NCI-H2107 treated with DMSO at 0.1 percent for 48 hours (cell line): ENCODE results near the gene CLTCL1.
"Not testable (repeated sequence)": the region's sequence is repeated elsewhere in the genome, so short reads cannot be mapped to it uniquely, and the experiment has no call there.

Source experiments
- DNase-seq: peaks from one replicate; lab custom pipeline; 2025; ENCODE audit not compliant: unreplicated experiment; lab: John Stamatoyannopoulos, UW

CLTCL1 gene

DNA sequence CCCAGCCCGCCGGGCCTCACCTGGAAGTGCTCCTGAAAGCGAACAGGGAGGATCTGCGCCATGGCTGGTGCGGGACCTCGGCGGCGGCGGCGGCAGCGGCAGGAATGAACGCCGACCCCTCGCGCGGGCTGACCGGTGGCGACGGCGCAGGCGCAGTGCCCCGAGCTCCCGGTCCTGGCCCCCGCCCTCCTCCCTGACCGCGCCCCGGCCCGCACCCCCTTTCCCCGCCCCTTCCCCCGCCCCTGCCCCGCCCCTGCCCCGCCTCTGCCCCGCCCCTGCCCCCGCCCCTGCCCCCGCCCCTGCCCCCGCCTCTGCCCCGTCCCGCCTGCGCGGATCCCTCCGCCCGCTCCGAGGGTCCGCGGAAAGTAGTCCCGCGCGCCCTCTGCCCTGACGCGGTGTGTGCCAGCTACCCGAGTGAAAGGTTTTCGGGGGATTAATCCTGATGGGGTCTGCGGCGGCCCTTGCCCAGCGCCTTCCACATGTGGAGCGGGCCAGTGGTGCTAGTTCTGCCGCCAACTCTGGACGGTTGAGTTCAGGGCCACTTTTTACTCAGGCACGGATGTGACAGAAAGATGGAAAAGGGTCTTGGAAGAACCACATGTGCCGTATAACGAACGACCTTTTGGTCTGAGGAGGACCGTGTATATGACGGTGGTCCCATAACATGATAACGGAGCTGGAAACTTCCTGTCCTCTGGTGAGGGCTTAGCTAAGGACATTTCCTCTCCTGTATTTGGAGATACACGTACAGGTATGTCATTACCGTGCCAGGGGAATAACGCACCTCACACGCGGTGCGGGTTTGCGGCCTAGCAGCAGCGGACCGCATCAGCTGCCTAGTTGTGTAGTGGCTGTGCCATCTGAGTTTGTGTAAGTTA, at the start of gene CLTCL1:
Gene CLTCL1 (minus strand): TSS at position 140 of the 878 bp plus-strand sequence. CDS start 78 bp downstream, at position 62.
- no peak for DNase-seq

DNA sequence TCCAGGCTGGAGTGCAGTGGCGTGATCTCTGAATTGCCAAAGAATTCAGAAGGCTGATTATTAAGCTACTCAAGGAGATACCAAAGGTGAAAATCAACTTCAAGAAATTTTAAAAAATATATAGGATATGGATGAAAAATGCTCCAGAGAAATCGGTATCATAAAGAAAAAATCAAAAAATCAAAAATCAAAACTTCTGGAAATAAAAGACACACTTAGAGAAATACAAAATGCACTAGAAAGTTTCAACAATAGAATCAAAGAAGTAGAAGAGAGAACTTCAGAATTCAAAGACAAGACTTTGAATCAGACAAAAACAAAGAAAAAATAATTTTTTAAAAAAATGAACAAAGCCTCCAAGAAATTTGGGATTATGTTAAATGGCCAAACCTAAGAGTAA, 45.6 kb upstream of the CLTCL1 start:
- DNase-seq = no peak

DNA sequence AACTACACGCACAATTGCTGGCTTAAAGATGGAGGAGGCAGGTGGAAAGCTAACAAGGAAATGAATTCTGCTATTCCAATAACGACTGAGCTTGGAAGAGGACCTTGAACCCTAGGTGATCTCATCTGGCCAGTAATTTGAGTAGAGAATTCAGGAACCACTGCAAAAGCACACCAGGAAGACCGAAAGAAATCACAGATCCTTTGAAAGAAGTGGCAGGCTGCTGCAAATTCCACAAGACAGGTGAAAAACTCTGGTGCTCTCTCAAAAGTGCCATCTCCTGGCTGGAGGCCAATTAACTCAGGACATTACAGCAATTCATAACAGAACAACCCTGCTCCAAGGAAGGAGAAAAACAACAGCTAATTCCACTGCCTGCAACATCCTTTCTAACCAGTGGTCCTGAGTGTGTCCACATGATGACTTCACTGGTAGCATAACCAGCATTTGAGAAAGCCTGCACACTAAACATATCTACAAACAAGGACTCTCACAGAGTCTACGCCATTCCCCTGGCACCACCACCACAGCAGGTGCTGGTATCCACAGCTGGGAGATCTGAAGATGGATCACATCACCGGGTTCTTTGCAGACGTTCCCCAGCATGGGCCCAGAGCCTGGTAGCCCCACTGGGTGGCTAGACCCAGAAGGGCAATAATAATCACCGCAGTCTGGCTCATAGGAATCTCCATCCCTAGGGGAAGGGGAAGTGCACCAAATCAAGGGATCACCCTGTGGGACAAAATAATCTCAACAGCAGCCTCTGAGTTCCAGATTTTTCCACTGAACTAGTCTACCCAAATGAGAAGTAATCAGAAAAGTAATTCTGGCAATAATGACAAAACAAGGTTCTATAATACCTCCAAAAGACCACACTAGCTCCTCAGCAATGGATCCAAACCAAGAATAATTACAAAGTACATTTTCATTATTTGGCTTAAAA, 44.9 kb upstream of the CLTCL1 start:
- no peak for DNase-seq

GRCh38 chr22:19331975-19332374, 40.5 kb upstream of the CLTCL1 start:
- no peak for DNase-seq

DNA sequence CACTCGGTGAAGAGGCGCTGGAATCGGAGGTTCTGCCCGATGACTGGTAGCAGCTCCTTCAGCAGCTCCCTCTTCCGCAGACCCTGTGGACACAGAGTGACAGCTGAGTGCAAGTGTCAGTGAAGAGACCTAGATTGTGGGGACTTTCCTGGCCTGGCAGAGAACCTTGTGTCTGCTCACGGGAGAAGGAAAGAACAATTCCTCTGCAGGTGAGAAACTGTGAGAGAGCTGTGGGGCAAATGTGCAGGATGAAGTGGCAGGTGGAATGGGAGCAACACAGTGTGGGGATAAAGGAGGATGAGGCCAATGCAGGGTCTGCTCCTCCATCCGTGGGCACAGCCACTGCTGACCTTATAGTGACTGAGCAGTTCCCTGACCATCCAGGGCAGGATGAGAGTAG, 40.0 kb upstream of the CLTCL1 start:
- no peak for DNase-seq

- DNase-seq = no peak
Observed at GRCh38 chr22:19330865-19331418, 39.4 kb upstream of the CLTCL1 start.

GRCh38 chr22:19330205-19330604, 38.7 kb upstream of the CLTCL1 start:
- not testable (repeated sequence) for DNase-seq

GRCh38 chr22:19329454-19329853, 37.9 kb upstream of the CLTCL1 start:
- no peak for DNase-seq

DNA sequence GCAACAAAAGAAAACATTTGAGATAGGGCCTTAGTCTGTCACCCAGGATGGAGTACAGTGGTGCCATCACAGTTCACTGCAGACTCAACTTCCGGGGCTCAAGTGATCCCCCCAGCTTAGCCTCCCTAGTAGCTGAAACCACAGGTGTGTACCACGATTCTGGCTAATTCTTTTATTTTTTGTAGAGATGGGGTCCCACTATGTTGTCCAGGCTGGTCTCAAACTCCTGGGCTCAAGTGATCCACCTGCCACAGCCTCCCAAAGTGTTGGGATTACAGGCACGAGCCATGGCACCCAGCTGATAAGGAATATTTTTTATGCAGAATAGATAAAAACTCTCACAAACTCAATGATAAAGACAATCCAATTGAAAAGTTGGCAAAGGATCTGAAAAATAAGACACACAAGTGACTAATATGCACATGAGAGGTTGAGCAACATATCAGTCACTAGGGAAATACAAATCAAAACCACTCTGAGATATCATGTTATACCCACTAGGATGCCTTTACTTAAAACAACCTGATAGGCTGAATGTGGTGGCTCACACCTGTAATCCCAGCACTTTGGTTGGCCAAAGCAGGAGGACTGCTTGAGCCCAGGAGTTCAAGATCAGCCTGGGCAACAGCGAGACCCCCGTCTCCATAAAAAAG, 33.9 kb upstream of the CLTCL1 start:
- DNase-seq = no peak

DNA sequence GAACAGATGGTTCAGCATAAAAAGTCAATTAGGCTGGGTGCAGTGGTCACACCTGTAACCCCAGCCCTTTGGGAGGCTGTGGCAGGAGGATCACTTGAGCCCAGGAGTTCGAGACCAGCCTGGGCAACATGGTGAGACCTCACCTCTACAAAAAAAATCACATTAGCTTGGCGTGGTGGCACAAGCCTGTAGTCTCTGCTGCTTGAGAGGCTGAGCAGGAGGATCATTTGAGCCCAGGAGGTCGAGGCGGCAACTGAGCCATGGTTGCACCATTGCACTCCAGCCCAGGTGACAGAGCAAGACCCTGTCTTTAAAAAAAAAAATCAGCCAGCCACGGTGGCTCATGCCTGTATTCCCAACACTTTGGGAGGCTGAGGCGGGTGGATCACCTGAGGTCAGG, 31.9 kb upstream of the CLTCL1 start:
- not testable (repeated sequence) for DNase-seq

- DNase-seq = no peak
Observed at GRCh38 chr22:19321757-19322156, 30.2 kb upstream of the CLTCL1 start.

DNA sequence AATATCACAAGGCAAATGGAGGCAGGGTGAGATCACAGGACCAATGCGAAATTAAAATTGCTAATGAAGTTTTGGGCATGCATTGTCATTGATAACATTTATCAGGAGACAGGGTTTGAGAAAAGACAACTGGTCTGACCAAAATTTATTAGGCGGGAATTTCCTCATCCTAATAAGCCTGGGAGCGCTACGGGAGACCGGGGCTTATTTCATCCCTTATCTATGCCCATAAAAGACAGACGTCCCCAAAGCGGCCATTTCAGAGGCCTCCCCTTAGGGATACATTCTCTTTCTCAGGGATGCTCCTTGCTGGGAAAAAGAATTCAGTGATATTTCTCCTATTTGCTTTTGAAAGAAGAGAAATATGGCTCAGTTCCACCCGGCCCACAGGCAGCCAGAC, 28.6 kb upstream of the CLTCL1 start:
- DNase-seq = not testable (repeated sequence)

DNA sequence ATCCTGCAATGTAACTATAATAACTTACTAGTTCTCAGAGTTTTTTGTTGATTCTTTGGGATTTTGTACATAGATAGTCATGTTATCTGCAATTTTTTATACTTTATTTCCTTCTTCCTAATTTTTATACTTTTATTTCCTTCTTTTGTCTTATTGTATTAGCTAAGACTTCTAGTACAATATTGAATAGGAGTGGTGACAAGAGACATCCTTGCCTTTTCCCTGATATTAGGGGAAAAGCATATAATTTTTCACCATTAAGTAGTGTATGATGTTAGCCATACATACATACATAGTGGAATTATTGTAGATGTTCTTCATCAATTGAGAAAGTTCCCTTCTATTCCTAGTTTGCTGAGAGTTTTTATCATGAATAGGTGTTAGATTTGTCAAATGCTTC, 27.8 kb upstream of the CLTCL1 start:
- DNase-seq = no peak

- no peak for DNase-seq
Observed at GRCh38 chr22:19317865-19318264, 26.3 kb upstream of the CLTCL1 start.

DNA sequence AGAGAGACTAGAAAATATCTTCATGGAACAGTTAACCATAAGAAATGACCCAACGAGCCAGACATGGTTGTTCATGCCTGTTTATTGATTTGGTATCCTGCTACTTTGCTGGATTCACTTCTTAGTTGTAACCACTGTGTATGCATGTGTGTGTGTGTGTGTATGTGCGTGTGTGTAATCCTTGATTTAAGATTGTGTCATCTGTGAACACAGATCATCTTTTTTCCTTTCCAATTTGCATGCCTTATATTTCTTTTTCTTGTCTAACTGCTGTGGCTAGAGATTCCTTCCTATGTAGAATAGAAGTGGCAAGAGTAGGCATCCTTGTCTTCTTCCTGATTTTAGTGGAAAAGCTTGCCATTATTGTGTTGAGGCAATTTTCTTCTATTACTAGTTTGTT, 16.4 kb upstream of the CLTCL1 start:
- no peak for DNase-seq

DNA sequence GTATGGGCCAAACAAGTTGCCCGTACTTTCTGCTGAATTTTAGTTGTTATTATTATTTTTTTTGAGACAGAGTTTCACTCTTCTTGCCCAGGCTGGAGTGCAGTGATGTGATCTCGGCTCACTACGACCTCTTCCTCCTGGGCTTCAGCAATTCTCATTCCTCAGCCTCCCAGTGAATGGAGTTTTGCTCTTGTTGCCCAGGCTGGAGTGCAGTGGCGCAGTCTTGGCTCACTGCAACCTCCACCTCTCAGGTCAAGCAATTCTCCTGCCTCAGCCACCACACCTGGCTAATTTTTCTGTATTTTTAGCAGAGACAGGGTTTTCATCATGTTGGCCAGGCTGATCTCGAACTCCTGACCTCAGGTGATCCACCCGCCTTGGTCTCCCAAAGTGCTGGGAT, 15.0 kb upstream of the CLTCL1 start:
- not testable (repeated sequence) for DNase-seq

- DNase-seq = no peak
Observed at GRCh38 chr22:19304547-19304946, 13.0 kb upstream of the CLTCL1 start.

GRCh38 chr22:19303785-19304184, 12.3 kb upstream of the CLTCL1 start:
- DNase-seq = no peak

DNA sequence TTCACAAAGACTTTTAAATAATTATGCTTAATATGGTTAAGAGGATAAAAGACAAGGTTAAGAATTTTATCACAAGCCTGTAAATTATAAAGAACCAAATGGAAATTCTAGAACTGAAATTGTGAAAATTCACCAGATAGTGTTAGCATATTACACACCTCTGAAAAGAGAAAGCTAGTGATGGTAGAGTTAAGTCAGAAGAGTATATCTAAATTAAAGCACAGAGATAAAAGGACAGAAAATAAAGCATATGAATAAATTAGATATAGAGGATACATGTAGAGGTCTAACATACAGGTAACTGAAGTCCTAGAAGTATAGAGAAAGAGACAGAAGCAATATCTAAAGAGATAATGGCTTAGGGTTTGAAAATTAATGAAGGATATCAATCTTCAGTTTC, 4.2 kb upstream of the CLTCL1 start:
- DNase-seq = no peak

DNA sequence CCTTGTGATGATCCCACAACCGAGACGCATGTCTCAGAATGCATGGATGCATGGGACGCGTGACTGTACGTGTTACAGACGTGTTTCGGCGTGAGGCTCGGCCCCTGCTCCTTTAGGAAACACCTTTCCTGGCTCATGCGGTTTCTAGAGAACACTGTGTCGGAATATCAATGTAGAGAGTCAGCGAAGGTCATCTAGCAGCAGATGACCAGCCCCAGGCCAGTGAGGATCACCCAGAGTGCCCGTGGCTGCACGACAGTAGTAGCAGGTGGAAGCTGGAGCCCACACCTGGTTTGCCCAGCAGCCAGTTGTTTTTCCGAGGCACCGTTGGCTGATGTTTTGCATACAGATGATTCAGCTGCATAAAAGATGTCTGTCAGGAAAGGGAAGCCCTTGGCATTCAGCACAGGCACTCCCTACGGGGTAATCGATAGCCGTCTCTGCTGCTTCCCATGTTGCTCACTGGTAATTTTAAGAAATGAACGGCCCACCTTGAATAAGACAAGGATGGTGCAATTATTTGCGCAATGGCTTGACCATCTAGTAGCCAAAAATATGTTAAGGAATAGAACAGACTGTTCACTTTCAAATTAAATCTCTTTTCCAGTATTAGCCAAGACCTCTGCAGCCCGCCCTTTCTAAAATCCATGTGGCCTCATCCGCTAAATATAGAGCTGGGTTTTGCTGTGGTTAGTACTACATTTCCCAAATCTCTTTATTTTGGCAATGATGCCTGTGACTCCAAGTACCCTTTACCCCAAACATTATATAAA, 1.1 kb upstream of the CLTCL1 start:
- peak; percentile 48 for DNase-seq
